Bronchial epithelial cell (primary cell): ENCODE data around the gene PRDM11. TPM values are rescaled to one million over a fixed set of nuclear protein-coding genes. Genes with fewer than 3 reads are reported as not detected.

Experiments
- DNase-seq: peaks from one replicate; pipeline ENCODE4 v3.0.0-alpha.2; 2010; ENCODE audit warnings: low read depth
- FAIRE-seq: peaks from 2 replicates; lab custom pipeline; 2011; peaks lifted over from hg19 to GRCh38; lab: Jason Lieb, UNC
- H3K27me3 ChIP-seq: 2 replicates; pipeline ENCODE4 v1.5.1; 2011; ENCODE audit warnings: low read length; ENCODE audit not compliant: control insufficient read depth, insufficient read depth
- H3K36me3 ChIP-seq: 2 replicates; pipeline ENCODE4 v1.5.1; 2011; ENCODE audit warnings: low read length; ENCODE audit not compliant: control insufficient read depth, insufficient read depth
- H3K4me3 ChIP-seq: 2 replicates; pipeline ENCODE4 v1.5.1; 2011; ENCODE audit warnings: mild to moderate bottlenecking, low read depth, low read length, control low read depth
- total RNA-seq: library from RNA; depleted of rRNA; stranded (reverse); fragments of >200 nt; gene quantifications from 2 replicates; pipeline ENCODE4 v1.2.1, GENCODE V29; 2014
- TF ChIP-seq, protein P1 (sequence below): IDR thresholded peaks from 2 replicates; pipeline ENCODE4 v1.5.1; 2011; ENCODE audit warnings: mild to moderate bottlenecking, moderate library complexity, low read length, control low read depth, inconsistent platforms; ENCODE audit not compliant: insufficient read depth, severe bottlenecking

PRDM11 gene
- total RNA-seq, 1 donor from 2014 or later = 4.7 TPM

DNA sequence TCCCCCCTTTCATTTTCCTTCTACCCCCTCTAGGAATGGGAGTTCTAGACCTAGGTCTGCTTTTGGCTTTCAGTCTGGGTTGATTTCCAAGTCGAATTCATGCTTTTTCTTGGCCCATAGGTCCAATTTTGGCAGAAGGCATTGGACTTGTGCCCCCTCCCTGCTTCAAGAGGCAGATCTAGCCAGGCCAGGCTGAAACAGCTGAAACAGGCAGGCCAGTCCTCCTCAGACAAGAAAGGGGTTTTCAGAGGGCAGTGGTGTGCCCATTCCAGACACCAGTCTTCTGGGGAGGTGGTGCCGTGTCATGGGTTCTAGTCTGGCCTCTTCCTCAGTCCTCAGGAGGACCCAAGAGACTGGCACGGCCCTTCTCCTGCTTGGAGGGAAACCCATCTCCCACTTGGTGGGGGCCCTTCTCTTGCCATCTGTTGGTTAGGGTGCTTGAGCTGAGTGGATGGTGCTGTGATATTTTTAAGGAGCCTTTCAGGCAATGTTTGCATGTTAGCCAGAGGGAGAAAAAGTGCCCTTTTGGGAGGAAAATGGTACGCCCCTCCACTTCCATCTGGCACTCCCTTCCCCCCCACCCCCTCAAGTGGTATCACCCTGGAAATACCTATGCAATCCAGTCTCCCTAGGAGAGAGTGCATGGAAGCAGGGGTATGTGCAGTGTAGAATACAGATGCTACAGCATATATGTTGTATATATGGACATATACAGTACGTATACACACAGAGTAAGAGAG lies 86.1 kb downstream of the PRDM11 start:
- no peak overlapping the region for H3K4me3 ChIP-seq
- H3K36me3 ChIP-seq = no peaks in the 10 kb centered on the region
- FAIRE-seq (no peak), DNase-seq (no peak)
- TF ChIP-seq, protein P1, sequence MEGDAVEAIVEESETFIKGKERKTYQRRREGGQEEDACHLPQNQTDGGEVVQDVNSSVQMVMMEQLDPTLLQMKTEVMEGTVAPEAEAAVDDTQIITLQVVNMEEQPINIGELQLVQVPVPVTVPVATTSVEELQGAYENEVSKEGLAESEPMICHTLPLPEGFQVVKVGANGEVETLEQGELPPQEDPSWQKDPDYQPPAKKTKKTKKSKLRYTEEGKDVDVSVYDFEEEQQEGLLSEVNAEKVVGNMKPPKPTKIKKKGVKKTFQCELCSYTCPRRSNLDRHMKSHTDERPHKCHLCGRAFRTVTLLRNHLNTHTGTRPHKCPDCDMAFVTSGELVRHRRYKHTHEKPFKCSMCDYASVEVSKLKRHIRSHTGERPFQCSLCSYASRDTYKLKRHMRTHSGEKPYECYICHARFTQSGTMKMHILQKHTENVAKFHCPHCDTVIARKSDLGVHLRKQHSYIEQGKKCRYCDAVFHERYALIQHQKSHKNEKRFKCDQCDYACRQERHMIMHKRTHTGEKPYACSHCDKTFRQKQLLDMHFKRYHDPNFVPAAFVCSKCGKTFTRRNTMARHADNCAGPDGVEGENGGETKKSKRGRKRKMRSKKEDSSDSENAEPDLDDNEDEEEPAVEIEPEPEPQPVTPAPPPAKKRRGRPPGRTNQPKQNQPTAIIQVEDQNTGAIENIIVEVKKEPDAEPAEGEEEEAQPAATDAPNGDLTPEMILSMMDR = no peak
- H3K27me3 ChIP-seq = peaks cover 1% of the 10 kb centered on the region

DNA sequence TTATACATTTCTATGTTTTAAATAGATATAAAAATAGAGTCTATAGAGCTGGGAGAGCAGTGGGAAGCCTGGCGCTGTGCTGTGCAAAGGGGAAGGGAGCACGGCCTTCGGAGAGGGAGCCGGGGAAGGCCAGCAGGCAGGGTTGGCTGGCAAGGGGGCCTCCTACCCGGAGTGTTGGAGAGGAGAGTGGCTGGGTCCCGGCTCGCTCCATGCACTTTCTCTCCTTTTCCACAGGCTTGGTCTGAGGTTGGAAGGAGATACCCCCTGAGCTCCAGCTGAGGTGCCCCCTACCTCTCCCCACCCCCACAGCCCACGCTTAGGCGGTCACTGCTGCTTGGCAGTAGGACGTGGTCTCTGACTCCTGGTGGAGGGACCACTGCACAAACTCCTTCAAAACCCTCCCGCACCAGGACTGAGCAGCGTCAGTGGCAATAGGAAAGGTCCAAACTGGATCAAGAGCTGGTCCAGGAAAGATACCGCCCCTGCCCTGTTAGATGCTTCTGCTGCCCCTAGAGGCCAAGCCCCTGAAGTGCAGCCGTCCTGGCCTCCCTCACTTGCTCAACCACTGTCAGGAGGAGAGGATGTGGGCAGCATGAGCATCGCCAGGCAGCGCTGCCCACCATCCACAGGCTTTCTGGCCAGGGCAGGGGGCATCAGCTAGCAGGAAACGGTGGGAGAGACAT lies 86.8 kb downstream of the PRDM11 start:
- peaks cover 2% of the 10 kb centered on the region for H3K27me3 ChIP-seq
- TF ChIP-seq, protein P1 = peak; percentile 94
- FAIRE-seq (no peak), DNase-seq (peak; percentile 39)
- no peak overlapping the region for H3K4me3 ChIP-seq
- H3K36me3 ChIP-seq = no peaks in the 10 kb centered on the region

DNA sequence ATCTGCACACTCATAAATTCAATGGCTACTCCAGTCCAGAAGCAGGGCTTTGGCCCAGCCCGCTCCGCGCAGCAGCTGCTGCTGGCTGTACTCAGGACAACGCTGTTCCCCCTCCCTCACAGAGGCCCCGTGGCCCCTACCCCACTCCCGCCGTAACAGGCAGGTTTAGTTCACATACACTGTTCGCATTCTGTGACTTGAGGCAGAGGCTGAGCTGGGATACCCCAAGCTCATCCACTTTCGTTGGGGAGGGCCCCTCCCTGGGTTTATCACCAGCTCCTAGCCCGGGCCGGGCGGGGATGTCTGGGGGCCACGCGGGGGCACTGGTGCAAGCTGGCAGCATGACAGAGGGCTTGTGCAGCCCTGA lies 87.3 kb downstream of the PRDM11 start:
- H3K4me3 ChIP-seq = no peak overlapping the region
- H3K27me3 ChIP-seq = peaks cover 2% of the 10 kb centered on the region
- no peak for FAIRE-seq
- DNase-seq = no peak
- no peaks in the 10 kb centered on the region for H3K36me3 ChIP-seq
- TF ChIP-seq, protein P1 = no peak

DNA sequence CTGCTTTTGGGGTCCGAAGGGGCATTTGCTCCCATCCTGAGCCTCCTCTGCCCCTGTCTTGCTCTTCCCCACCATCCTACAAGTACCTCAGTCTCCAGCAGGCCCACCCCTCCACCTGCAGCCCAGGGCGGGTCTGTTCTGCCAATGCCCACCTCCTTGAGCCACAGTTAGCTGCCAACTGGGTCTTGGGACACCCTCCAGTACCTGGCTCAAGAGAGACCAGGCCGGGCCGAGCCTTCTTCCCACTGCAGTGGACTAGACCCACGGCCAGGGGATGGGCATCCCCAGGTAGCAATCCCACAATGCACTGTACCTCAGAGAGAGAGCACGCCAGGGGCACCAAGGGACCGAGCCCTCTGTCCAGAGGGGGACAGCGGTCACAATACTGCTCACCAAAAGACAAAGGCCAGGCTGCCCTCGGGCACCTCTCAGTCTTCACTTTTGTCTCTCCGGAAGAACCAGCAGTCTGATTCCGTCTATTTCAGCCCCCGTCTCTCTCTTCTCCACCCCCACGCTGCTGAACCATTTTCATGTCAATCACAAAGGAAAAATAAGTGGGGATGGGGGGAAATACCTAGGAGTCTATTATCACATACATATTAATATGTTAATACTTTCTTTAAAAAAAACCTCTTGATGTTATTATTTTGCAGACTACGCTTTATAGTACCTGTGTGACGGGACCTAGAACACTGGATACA lies 88.0 kb downstream of the PRDM11 start:
- DNase-seq (no peak), FAIRE-seq (no peak)
- TF ChIP-seq, protein P1 = no peak
- H3K36me3 ChIP-seq = no peaks in the 10 kb centered on the region
- no peak overlapping the region for H3K4me3 ChIP-seq
- H3K27me3 ChIP-seq = peaks cover 2% of the 10 kb centered on the region

DNA sequence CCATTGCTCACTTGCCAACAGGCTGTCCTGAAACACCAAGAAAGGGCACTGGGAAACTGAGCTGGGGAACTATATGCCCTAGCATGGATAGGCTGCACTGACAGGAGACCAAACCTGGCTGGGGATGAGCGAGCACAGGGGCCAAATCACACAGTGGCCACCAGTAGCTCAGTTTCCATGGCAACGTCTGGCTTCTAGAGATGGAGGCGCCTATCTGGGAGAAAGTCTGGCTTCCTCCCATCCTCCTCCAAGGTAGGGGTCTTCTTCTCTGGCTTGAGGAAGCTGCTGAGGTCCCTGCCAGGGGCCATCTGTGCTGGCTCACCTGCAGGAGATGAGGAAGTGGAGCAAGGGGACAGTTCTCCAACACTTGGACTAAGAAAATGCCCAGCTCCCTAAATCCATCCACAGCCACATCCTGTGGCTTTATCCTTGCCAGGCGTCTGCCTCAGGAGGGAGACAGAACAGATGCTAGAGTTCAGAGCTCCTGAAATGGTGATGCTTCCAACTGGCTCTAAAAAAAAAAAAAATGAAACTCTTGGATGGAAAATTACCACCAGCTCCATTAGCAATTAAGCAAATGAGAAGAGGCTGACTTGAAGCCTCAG lies 91.4 kb downstream of the PRDM11 start:
- H3K36me3 ChIP-seq = no peaks in the 10 kb centered on the region
- H3K4me3 ChIP-seq = no peak overlapping the region
- TF ChIP-seq, protein P1 = no peak
- DNase-seq (no peak), FAIRE-seq (peak; percentile 7)
- peaks cover 2% of the 10 kb centered on the region for H3K27me3 ChIP-seq
